DND-41 (cell line): ENCODE results near the gene PUSL1.

ENCODE experiments used
- CTCF ChIP-seq: IDR thresholded peaks from 2 replicates; pipeline ENCODE4 v1.5.1; 2012; ENCODE audit warnings: borderline replicate concordance, low read length, moderate library complexity, mild to moderate bottlenecking; ENCODE audit not compliant: poor library complexity, severe bottlenecking; ENCODE audit errors: extremely low read depth
- EZH2 ChIP-seq: IDR thresholded peaks from 3 replicates; pipeline ENCODE4 v1.6.1; 2012; ENCODE audit warnings: borderline replicate concordance, low read depth, mild to moderate bottlenecking, moderate library complexity, low read length, inconsistent platforms; ENCODE audit not compliant: severe bottlenecking

GRCh38 chr1:1262071-1262470, 46.3 kb upstream of the PUSL1 start:
- no peak for TF ChIP-seq EZH2
- TF ChIP-seq CTCF = no peak
